Measurements from ENCODE around the gene HOXA13. TPM values are rescaled to one million over a fixed set of nuclear protein-coding genes. Genes with fewer than 3 reads are reported as not detected.

The HOXA13 gene
- total and polyA plus RNA-seq, 2 donors (not counting 1 experiment from before 2014, with no cell fraction given) = not detected

DNA sequence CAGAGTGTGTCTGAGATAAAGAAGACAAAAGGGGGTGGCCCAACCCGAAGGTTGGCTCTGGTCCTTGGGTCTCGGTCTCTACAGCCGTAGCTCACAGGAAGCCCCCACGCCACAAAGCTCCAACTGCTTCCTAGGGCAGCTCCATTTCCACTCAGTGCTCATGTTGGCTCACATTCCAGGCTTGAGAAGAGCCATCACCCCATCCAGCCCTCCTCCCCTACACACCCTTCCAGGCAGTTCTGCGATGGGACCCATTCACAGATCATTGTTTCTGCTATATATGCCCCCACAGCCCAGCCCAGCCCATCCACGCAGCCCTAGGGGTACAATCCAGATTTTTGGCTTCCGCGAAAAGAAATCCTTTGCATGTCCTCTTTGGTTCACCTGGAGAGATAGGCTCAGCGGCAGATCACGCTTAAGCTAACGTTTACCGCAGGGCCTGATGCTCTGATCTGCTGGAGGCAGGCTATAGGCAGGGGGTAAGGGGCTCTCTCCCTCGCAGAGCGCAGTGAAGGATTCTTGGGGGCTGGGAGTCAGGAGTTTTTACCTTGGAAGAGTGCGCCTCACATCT is 8.6 kb downstream of the HOXA13 start:
- H3K36me3 ChIP-seq (replicated peaks in 1 of 2; ENCODE audit: control extremely low read depth in 1 of 2, control insufficient read depth in 1 of 2, extremely low read depth in 1 of 2, insufficient read depth in 2 of 2, low read length in 1 of 2) = no peaks in the 10 kb centered on the region
- no peak overlapping the region for H3K9ac ChIP-seq (ENCODE audit: low read length)
- intact Hi-C loops (cut with micrococcal nuclease) = loop anchor here (10.0 kb wide), 1 partner anchor 414 kb away; no protein-coding TSS in a partner anchor
- ATAC-seq (ENCODE audit: low read depth) = no peak
- 35% methylated on average over 15 of the region's 15 CpGs for WGBS (ENCODE audit: insufficient coverage)
- H3K4me1 ChIP-seq (ENCODE audit: control insufficient read depth in 2 of 2, insufficient read depth in 2 of 2, low read length in 2 of 2) = peaks cover 39 to 64% of the 10 kb centered on the region in 2 donors
- H3K27ac Mint-ChIP-seq = peak overlapping the region; percentile 50
- H3K4me1 Mint-ChIP-seq = peaks cover 31% of the 10 kb centered on the region
- peaks cover 2 to 58% (median 6%) of the 10 kb centered on the region in 3 donors for H3K9me3 ChIP-seq (ENCODE audit: control extremely low read depth in 1 of 3, control insufficient read depth in 2 of 3, insufficient read depth in 1 of 3, low read length in 2 of 3)
- DNase-seq = no peak
- H2AFZ ChIP-seq (ENCODE audit: insufficient read depth, low read depth, low read length, poor library complexity, severe bottlenecking) = no peak overlapping the region
- ChIA-PET POLR2A (no interaction called here), CTCF (interaction anchor here (1.0 to 5.9 kb wide), 4 partner anchors 8 to 822 kb away, joined by 3 to 28 read pairs (median 4); no protein-coding TSS in a partner anchor)
- H3K27ac ChIP-seq (ENCODE audit: low read length in 2 of 2) = no peak overlapping the region
- peaks cover 2 to 97% (median 80%) of the 10 kb centered on the region in 4 experiments for H3K27me3 ChIP-seq (replicated peaks in 1 of 4; ENCODE audit: control extremely low read depth in 1 of 4, control insufficient read depth in 3 of 4, insufficient read depth in 4 of 4, low read length in 3 of 4)
- H3K4me3 Mint-ChIP-seq = peak overlapping the region; percentile 56
- H4K20me1 ChIP-seq (ENCODE audit: control insufficient read depth, insufficient read depth, low read length, poor library complexity, severe bottlenecking) = no peaks in the 10 kb centered on the region
- H3K27me3 Mint-ChIP-seq = peaks cover 88% of the 10 kb centered on the region
- no peak overlapping the region for H3K4me2 ChIP-seq (replicated peaks; ENCODE audit: low read depth, low read length, poor library complexity, severe bottlenecking)
- no peaks in the 10 kb centered on the region for H3K79me2 ChIP-seq (ENCODE audit: control insufficient read depth, insufficient read depth, low read length)
- no peak overlapping the region for H3K4me3 ChIP-seq (ENCODE audit: control extremely low read depth in 1 of 5, extremely low read depth in 1 of 5, insufficient read depth in 1 of 5, low read depth in 2 of 5, low read length in 4 of 5)
- H3K9me3 Mint-ChIP-seq (ENCODE audit: insufficient read depth) = no peaks in the 10 kb centered on the region
- no peak for TF ChIP-seq EZH2 (IDR thresholded peaks at IDR 0.05; ENCODE audit: borderline replicate concordance, insufficient read depth, low read depth, low read length, poor library complexity, severe bottlenecking)
- TF ChIP-seq, protein P1, sequence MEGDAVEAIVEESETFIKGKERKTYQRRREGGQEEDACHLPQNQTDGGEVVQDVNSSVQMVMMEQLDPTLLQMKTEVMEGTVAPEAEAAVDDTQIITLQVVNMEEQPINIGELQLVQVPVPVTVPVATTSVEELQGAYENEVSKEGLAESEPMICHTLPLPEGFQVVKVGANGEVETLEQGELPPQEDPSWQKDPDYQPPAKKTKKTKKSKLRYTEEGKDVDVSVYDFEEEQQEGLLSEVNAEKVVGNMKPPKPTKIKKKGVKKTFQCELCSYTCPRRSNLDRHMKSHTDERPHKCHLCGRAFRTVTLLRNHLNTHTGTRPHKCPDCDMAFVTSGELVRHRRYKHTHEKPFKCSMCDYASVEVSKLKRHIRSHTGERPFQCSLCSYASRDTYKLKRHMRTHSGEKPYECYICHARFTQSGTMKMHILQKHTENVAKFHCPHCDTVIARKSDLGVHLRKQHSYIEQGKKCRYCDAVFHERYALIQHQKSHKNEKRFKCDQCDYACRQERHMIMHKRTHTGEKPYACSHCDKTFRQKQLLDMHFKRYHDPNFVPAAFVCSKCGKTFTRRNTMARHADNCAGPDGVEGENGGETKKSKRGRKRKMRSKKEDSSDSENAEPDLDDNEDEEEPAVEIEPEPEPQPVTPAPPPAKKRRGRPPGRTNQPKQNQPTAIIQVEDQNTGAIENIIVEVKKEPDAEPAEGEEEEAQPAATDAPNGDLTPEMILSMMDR (IDR thresholded peaks at IDR 0.05) = no peak
